Cardiac fibroblast (primary cell): ENCODE results near the gene GRAMD4.

ENCODE experiments used
- DNase-seq, 2 donors: peaks; one replicate each; pipeline versions ENCODE4 v3.0.0 to v3.0.0-alpha.2; 2010; ENCODE audit warnings: low read depth in 2 of 2
- H3K4me3 ChIP-seq, 2 donors: replicated peaks in 1 of 2; 1 replicate in 1 of 2; 2 replicates in 1 of 2; pipeline ENCODE4 v1.5.1; 2011; ENCODE audit warnings: low read depth in 2 of 2, low read length in 2 of 2, mild to moderate bottlenecking in 2 of 2, moderate library complexity in 1 of 2
- TF ChIP-seq, protein P1 (sequence below): IDR thresholded peaks from one replicate; pipeline ENCODE4 v1.5.1; 2011; ENCODE audit warnings: low read depth, mild to moderate bottlenecking, low read length, inconsistent platforms

The GRAMD4 gene

DNA sequence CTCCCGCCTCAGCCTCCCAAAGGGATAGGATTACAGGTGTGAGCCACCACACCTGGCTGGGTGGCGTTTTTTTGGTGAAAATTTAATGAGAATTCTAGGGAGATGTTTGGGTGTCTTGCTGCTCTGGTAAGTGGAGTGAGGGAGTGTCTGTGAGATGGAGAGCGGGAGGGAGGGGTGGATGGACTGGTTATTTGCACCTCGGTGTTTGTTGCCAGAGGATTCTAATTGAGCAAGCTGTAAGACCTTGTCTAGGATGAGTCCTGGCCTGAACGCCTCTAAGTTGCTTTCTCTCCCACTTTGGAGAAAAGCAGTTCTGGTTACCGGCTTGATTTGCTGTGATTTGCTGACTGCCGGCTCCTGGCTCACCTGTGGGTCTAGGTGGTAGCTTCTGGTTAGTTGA is 22.0 kb upstream of the GRAMD4 start:
- H3K4me3 ChIP-seq: no peak overlapping the region
- TF ChIP-seq, protein P1, sequence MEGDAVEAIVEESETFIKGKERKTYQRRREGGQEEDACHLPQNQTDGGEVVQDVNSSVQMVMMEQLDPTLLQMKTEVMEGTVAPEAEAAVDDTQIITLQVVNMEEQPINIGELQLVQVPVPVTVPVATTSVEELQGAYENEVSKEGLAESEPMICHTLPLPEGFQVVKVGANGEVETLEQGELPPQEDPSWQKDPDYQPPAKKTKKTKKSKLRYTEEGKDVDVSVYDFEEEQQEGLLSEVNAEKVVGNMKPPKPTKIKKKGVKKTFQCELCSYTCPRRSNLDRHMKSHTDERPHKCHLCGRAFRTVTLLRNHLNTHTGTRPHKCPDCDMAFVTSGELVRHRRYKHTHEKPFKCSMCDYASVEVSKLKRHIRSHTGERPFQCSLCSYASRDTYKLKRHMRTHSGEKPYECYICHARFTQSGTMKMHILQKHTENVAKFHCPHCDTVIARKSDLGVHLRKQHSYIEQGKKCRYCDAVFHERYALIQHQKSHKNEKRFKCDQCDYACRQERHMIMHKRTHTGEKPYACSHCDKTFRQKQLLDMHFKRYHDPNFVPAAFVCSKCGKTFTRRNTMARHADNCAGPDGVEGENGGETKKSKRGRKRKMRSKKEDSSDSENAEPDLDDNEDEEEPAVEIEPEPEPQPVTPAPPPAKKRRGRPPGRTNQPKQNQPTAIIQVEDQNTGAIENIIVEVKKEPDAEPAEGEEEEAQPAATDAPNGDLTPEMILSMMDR: no peak
- DNase-seq: no peak

GRCh38 chr22:46598737-46599424 is 21.3 kb upstream of the GRAMD4 start:
- no peak for DNase-seq
- TF ChIP-seq, protein P1: no peak
- H3K4me3 ChIP-seq: no peak overlapping the region

DNA sequence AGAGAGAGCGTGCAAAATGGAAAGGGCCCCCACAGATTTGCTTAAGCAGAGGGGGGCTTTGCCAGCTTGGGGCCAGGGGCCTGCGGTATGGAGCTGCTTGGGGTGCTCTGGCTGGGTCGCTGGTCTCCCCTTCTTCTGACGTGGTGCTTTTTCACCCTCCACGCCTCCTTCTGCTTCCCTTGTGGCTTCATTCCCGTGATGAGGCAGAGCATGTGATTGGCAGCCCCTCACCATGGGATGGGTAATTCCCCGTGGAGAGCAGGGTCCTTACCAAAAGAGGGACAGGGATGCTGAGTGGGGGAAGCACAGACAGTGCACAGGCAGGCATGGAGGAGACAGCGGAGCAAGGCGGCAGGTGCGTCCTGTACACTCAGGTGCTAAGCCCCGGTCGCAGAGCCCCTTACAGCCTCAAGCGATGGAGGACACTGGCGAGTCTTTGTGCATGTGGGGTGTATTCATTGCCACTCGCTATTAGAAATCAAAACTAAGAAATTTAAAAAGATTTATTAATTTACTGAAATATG is 19.9 kb upstream of the GRAMD4 start:
- DNase-seq: no peak
- TF ChIP-seq, protein P1: no peak
- no peak overlapping the region for H3K4me3 ChIP-seq

- H3K4me3 ChIP-seq: no peak overlapping the region
Observed at GRCh38 chr22:46602025-46602424, 18.2 kb upstream of the GRAMD4 start.

GRCh38 chr22:46604306-46604690 is 15.9 kb upstream of the GRAMD4 start:
- DNase-seq: peak in 1 of 2 donors; percentile 31
- no peak overlapping the region for H3K4me3 ChIP-seq
- TF ChIP-seq, protein P1: no peak

More at GRCh38 chr22:46602025-46602424, 18.2 kb upstream of the GRAMD4 start:
- DNase-seq: no peak
- TF ChIP-seq, protein P1: no peak

- no peak overlapping the region for H3K4me3 ChIP-seq
- no peak for DNase-seq
- TF ChIP-seq, protein P1: no peak
Observed at GRCh38 chr22:46605117-46605516, 15.1 kb upstream of the GRAMD4 start.
